ENCODE measurements around the gene ITGAD. TPM values are rescaled to one million over a fixed set of nuclear protein-coding genes. Genes with fewer than 3 reads are reported as not detected.

ITGAD gene
- total and polyA plus RNA-seq, 2 donors from 2014 or later = 0.13 TPM; not detected in 1

DNA sequence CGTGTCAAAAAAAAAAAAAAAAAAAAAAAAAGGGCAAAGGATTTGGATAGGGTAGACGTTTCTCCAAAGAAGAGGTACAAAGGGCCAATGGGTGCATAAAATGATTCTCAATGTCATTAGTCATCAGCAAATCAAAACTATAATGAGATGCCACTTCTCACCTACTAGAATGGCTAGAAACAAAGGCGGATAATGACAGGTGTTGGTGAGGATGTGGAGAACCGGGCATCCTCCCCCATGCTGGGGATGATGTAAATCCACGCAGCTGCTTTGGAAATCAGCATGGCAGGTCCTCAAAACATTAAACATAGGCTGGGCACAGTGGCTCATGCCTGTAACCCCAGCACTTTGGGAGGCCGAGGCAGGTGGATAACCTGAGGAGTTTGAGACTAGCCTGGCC, 28.7 kb upstream of the ITGAD start:
- no peaks in the 10 kb centered on the region for H3K36me3 ChIP-seq (ENCODE audit: control insufficient read depth in 2 of 3, insufficient read depth in 3 of 3, low read length in 3 of 3)
- no peak overlapping the region for H3K27ac ChIP-seq (ENCODE audit: low read depth in 2 of 2, low read length in 2 of 2)
- no peak overlapping the region for H3K4me3 ChIP-seq (ENCODE audit: low read length in 3 of 3)
- H3K9me3 ChIP-seq (ENCODE audit: control insufficient read depth in 2 of 3, insufficient read depth in 1 of 3, low read length in 3 of 3) = no peaks in the 10 kb centered on the region
- DNase-seq = peak in 1 of 5 donors; percentile 15
- intact Hi-C loops (cut with DNase I) = no loop called here
- H3K9ac ChIP-seq (ENCODE audit: low read length in 3 of 3) = no peak overlapping the region
- FAIRE-seq = no peak
- no peaks in the 10 kb centered on the region for H3K4me1 ChIP-seq (ENCODE audit: control insufficient read depth in 2 of 3, insufficient read depth in 2 of 3, low read depth in 1 of 3, low read length in 3 of 3)
- no peak for TF ChIP-seq CTCF (IDR thresholded peaks at IDR 0.05; ENCODE audit: borderline replicate concordance, extremely low read depth, insufficient read depth)
- no peaks in the 10 kb centered on the region for H3K27me3 ChIP-seq (ENCODE audit: control insufficient read depth, insufficient read depth, low read length)

- Histone ChIP-seq H3K27ac (ENCODE audit: low read depth in 2 of 2, low read length in 2 of 2) (no peak overlapping the region), H3K4me3 (ENCODE audit: low read length in 3 of 3) (no peak overlapping the region), H3K9me3 (ENCODE audit: control insufficient read depth in 2 of 3, insufficient read depth in 1 of 3, low read length in 3 of 3) (no peaks in the 10 kb centered on the region), H3K4me1 (ENCODE audit: control insufficient read depth in 2 of 3, insufficient read depth in 2 of 3, low read depth in 1 of 3, low read length in 3 of 3) (no peaks in the 10 kb centered on the region), H3K27me3 (ENCODE audit: control insufficient read depth, insufficient read depth, low read length) (no peaks in the 10 kb centered on the region), H3K9ac (ENCODE audit: low read length in 3 of 3) (no peak overlapping the region), H3K36me3 (ENCODE audit: control insufficient read depth in 2 of 3, insufficient read depth in 3 of 3, low read length in 3 of 3) (no peaks in the 10 kb centered on the region)
- FAIRE-seq = no peak
- no peak for TF ChIP-seq CTCF (IDR thresholded peaks at IDR 0.05; ENCODE audit: borderline replicate concordance, extremely low read depth, insufficient read depth)
- intact Hi-C loops (cut with DNase I) = no loop called here
- DNase-seq = peak in 1 of 5 donors; percentile 8
These were observed 27.8 kb upstream of the ITGAD start for GRCh38 chr16:31365131-31365865.

DNA sequence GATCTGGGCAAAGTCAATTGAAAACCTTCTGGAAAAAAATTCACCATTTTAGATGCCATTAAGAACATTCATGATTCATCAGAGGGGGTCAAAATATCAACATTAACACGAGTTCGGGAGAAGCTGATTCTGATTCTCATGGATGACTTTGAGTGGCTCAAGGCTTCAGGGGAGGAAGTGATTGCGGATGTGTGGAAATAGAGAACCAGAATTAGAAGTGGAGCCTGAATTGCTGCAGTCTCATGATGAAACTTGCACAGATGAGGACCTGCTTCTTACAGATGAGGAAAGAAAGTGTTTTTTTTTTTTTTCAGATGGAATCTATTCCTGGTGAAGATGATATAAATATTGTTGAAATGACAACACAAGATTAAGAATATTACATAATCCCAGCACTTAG, 25.3 kb upstream of the ITGAD start:
- H3K27me3 ChIP-seq (ENCODE audit: control insufficient read depth, insufficient read depth, low read length) = no peaks in the 10 kb centered on the region
- H3K4me1 ChIP-seq (ENCODE audit: control insufficient read depth in 2 of 3, insufficient read depth in 2 of 3, low read depth in 1 of 3, low read length in 3 of 3) = no peaks in the 10 kb centered on the region
- no peaks in the 10 kb centered on the region for H3K36me3 ChIP-seq (ENCODE audit: control insufficient read depth in 2 of 3, insufficient read depth in 3 of 3, low read length in 3 of 3)
- no peak for TF ChIP-seq CTCF (IDR thresholded peaks at IDR 0.05; ENCODE audit: borderline replicate concordance, extremely low read depth, insufficient read depth)
- FAIRE-seq (no peak), DNase-seq (no peak)
- H3K27ac ChIP-seq (ENCODE audit: low read depth in 2 of 2, low read length in 2 of 2) = no peak overlapping the region
- H3K9ac ChIP-seq (ENCODE audit: low read length in 3 of 3) = no peak overlapping the region
- intact Hi-C loops (cut with DNase I) = no loop called here
- H3K9me3 ChIP-seq (ENCODE audit: control insufficient read depth in 2 of 3, insufficient read depth in 1 of 3, low read length in 3 of 3) = no peaks in the 10 kb centered on the region
- no peak overlapping the region for H3K4me3 ChIP-seq (ENCODE audit: low read length in 3 of 3)

All from kidney (tissue), 14 donors.